ENCODE measurements around the gene NPAS1. TPM values are rescaled to one million over a fixed set of nuclear protein-coding genes. Genes with fewer than 3 reads are reported as not detected.

The NPAS1 gene
- total RNA-seq, 1 experiment from 2014 or later: 4.6 TPM

GRCh38 chr19:47037766-47038165, 18.1 kb downstream of the NPAS1 start:
- Histone ChIP-seq H3K27ac (ENCODE audit: low read depth, low read length) (no peak overlapping the region), H3K4me1 (ENCODE audit: control insufficient read depth in 1 of 2, insufficient read depth in 2 of 2, low read length in 2 of 2) (peaks cover 19 to 25% of the 10 kb centered on the region in 2 experiments), H3K9me3 (ENCODE audit: control insufficient read depth in 1 of 2, insufficient read depth in 1 of 2, low read depth in 1 of 2, low read length in 2 of 2) (no peaks in the 10 kb centered on the region), H3K27me3 (ENCODE audit: insufficient read depth, low read length) (no peaks in the 10 kb centered on the region), H3K4me3 (replicated peaks in 1 of 2; ENCODE audit: low read depth in 1 of 2, low read length in 2 of 2) (no peak overlapping the region), H3K9me2 (ENCODE audit: insufficient read depth) (no peaks in the 10 kb centered on the region), H2AFZ (ENCODE audit: low read depth, low read length, poor library complexity, severe bottlenecking) (no peak overlapping the region), H3K9ac (ENCODE audit: low read length) (no peak overlapping the region), H3K4me2 (ENCODE audit: low read length) (no peak overlapping the region), H3K36me3 (ENCODE audit: control insufficient read depth in 1 of 2, insufficient read depth in 2 of 2, low read length in 2 of 2) (no peaks in the 10 kb centered on the region), H4K20me1 (ENCODE audit: insufficient read depth) (no peaks in the 10 kb centered on the region), H3K79me2 (ENCODE audit: insufficient read depth, low read length) (no peaks in the 10 kb centered on the region)
- CTCF ChIA-PET: interaction anchor here (2.2 kb wide), 1 partner anchor 10 kb away, joined by 8 read pairs; no protein-coding TSS in a partner anchor
- POLR2A ChIA-PET: interaction anchor here (0.7 kb wide), 1 partner anchor 203 kb away, joined by 3 read pairs; no protein-coding TSS in a partner anchor
- no TSS peak for BruUV-seq (replicated peaks)
- no peak for TF ChIP-seq EGR1 (IDR thresholded peaks at IDR 0.05; ENCODE audit: low read depth)
- no peak for TF ChIP-seq YY1 (IDR thresholded peaks at IDR 0.05; ENCODE audit: extremely low read depth, insufficient replicate concordance, low read depth, low read length)
- TF ChIP-seq REST (IDR thresholded peaks at IDR 0.05; ENCODE audit: low read depth): no peak
- no peak for TF ChIP-seq MAX (IDR thresholded peaks at IDR 0.05)
- TF ChIP-seq ELF1 (IDR thresholded peaks at IDR 0.05; ENCODE audit: borderline replicate concordance, low read depth): no peak
- no peak for TF ChIP-seq ZBTB33 (IDR thresholded peaks at IDR 0.05; ENCODE audit: extremely low read depth, insufficient replicate concordance, low read length)
- no peak for TF ChIP-seq SIN3A (IDR thresholded peaks at IDR 0.05; ENCODE audit: low read depth)
- TF ChIP-seq ZFX (IDR thresholded peaks at IDR 0.05): no peak
- TF ChIP-seq RAD21 (IDR thresholded peaks at IDR 0.05; ENCODE audit: low read depth): no peak
- TF ChIP-seq CTCF (IDR thresholded peaks at IDR 0.05 in 2 of 3, conservative IDR thresholded peaks at IDR 0.05 in 1 of 3; ENCODE audit: borderline replicate concordance in 1 of 3, insufficient read depth in 1 of 3, low read depth in 2 of 3, low read length in 2 of 3): no peak
- TF ChIP-seq POLR2AphosphoS5 (IDR thresholded peaks at IDR 0.05; ENCODE audit: low read depth, low read length): no peak
- TF ChIP-seq TCF7L2 (IDR thresholded peaks at IDR 0.05; ENCODE audit: borderline replicate concordance, extremely low read depth, insufficient read depth, insufficient read length): no peak
- no peak for TF ChIP-seq ATF3 (IDR thresholded peaks at IDR 0.05)
- TF ChIP-seq JUND (IDR thresholded peaks at IDR 0.05): no peak
- intact Hi-C loops (cut with micrococcal nuclease): loop anchor here (5.0 kb wide), 1 partner anchor 220 kb away; the partner anchor contains the start of gene CCDC9
- RAD21 ChIA-PET (ENCODE audit: low non-redundant PET in 1 of 2, low total read pairs in 2 of 2, uncharacterized antibody in 2 of 2, unreplicated experiment in 2 of 2): no interaction called here
- no peak for DNase-seq (ENCODE audit: low read depth, low spot score)
- ATAC-seq: no peak
